HCT116 (cell line): Measurements from ENCODE around the gene DYNC1LI1.

Source experiments
- CTCF ChIP-seq, 3 experiments: fragments of 200-600 bp in 1 of 3; sonication (generic) in 1 of 3; IDR thresholded peaks in 2 of 3; conservative IDR thresholded peaks in 1 of 3; 2 replicates each; pipeline ENCODE4 v1.5.1; 2012 to 2017; ENCODE audit warnings: low read depth in 2 of 3, low read length in 2 of 3, antibody characterized with exemption in 1 of 3, borderline replicate concordance in 1 of 3, control low read depth in 1 of 3, mild to moderate bottlenecking in 1 of 3, mixed read lengths in 1 of 3, mixed run types in 1 of 3, moderate library complexity in 1 of 3; ENCODE audit not compliant: insufficient read depth in 1 of 3
- POLR2A ChIP-seq: IDR thresholded peaks from 2 replicates; pipeline ENCODE4 v1.7.0; 2011; ENCODE audit warnings: borderline replicate concordance; ENCODE audit not compliant: insufficient read depth, insufficient read length; ENCODE audit errors: extremely low read depth
- RAD21 ChIP-seq: IDR thresholded peaks from 2 replicates; pipeline ENCODE4 v1.6.1; 2012; ENCODE audit warnings: low read depth, mild to moderate bottlenecking
- YY1 ChIP-seq: IDR thresholded peaks from 2 replicates; pipeline ENCODE4 v1.6.1; 2011; ENCODE audit warnings: low read length, low read depth, moderate library complexity, mild to moderate bottlenecking; ENCODE audit not compliant: insufficient replicate concordance; ENCODE audit errors: extremely low read depth
- TF ChIP-seq, protein P1 (sequence below): IDR thresholded peaks from 2 replicates; pipeline ENCODE4 v1.6.1; 2012

- TF ChIP-seq YY1: no peak
- TF ChIP-seq RAD21: no peak
- TF ChIP-seq CTCF (IDR thresholded peaks at IDR 0.05 in 2 of 3, conservative IDR thresholded peaks at IDR 0.05 in 1 of 3; ENCODE audit: borderline replicate concordance in 1 of 3, insufficient read depth in 1 of 3, low read depth in 2 of 3, low read length in 2 of 3): no peak
- TF ChIP-seq, protein P1, sequence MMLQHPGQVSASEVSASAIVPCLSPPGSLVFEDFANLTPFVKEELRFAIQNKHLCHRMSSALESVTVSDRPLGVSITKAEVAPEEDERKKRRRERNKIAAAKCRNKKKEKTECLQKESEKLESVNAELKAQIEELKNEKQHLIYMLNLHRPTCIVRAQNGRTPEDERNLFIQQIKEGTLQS: no peak
- TF ChIP-seq POLR2A: no peak
These were observed 481 bp upstream of the DYNC1LI1 start for GRCh38 chr3:32571192-32571485.
